ENCODE measurements around the gene STARD13.

- TF ChIP-seq CTCF (conservative IDR thresholded peaks at IDR 0.05; ENCODE audit: low read length) = no peak
- no peak for TF ChIP-seq EZH2phosphoT487 (IDR thresholded peaks at IDR 0.05; ENCODE audit: borderline replicate concordance, low read depth, low read length)
Observed at GRCh38 chr13:33125821-33126570, 159.6 kb downstream of the STARD13 start.

Measured in OCI-LY7 (cell line).